HG03469 (cell line): Measurements from ENCODE around the gene AIPL1.

Experiments
- ATAC-seq: cut with Tn5 transposase; IDR thresholded peaks from one replicate; pipeline ENCODE4 v1.9.1; 2021; ENCODE audit warnings: mild to moderate bottlenecking, moderate library complexity, moderate number of reproducible peaks; ENCODE audit not compliant: unreplicated experiment

Gene AIPL1

GRCh38 chr17:6452471-6453266 is 17.7 kb upstream of the AIPL1 start:
- no peak for ATAC-seq

DNA sequence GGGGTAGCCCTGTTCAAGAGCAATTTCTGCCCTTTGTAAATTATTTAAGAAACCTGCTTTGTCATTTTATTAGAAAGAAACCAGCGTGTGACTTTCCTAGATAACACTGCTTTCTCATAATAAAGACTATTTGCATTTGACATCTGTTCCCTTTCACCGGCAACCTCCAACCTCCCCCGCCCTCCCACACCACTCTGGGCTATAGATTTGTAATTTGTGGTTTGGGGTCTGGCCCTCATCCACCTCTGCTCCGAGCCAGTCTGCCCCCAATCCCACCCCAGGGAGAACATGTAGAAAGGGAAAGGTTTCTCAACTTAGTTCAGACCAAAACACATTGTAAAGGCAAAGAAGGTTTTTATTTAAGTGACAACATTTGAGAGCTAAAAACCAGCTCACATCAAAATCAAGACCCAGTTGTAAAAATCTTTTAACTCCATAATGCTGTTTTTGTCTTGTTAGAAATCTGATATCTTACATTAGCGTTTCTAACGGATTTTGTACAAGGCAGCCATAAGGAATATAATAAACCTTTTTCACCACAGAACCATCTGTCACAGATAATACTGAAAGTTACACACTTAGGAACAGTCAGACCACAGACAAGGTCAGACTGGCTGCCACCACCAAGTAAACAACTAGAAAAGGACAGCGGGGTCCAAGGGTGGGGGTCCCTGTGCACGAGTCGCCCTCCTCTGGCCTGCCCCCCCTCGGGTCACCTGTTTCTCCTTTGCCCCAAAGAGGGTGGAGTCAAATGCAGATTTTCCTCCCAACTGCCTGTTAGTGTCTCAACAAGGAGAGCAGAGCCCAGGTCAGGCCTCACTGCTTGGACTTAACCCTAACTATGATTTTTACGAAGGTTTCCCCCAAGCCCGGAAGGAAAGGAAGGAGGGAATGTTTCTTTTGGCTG is 16.3 kb upstream of the AIPL1 start:
- ATAC-seq: no peak

DNA sequence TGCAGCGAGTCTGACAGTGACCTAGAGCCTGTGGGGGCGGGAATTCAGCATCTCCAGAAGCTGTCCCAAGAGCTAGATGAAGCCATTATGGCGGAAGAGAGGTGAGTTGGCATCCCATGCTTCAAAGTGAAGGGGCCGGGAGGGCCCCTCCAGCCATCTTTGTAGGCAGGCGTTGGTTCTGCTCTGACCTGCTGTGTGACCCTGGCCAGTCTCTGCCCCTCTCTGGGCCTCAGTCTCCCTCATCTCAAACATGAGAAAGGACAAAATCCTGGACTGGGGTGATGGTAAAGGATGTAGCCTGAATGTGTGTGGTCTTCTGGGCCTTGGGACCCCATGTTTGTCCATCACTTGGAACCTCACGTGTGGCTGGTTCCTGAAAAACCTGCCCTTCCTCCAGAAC is 14.4 kb upstream of the AIPL1 start:
- no peak for ATAC-seq

DNA sequence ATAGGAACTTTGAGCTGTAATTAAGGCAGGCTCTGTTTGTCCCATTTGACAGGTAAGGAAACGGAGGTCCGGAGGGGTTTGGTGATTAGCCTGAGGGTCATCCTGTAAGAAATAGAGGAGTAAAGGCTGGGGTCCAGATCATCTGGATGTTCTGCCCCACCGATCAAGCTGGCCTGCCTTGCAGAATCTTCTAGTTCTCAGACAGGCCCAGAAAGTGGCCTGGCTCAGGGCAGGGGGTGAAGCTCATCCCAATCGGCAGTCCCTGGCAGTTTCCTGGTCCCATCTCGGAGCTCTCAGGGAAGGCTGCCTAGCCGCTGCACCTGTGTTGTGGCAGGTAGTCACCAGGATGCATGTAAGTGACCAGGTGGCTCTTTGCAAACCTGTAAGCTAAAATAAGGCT is 13.6 kb upstream of the AIPL1 start:
- no peak for ATAC-seq

DNA sequence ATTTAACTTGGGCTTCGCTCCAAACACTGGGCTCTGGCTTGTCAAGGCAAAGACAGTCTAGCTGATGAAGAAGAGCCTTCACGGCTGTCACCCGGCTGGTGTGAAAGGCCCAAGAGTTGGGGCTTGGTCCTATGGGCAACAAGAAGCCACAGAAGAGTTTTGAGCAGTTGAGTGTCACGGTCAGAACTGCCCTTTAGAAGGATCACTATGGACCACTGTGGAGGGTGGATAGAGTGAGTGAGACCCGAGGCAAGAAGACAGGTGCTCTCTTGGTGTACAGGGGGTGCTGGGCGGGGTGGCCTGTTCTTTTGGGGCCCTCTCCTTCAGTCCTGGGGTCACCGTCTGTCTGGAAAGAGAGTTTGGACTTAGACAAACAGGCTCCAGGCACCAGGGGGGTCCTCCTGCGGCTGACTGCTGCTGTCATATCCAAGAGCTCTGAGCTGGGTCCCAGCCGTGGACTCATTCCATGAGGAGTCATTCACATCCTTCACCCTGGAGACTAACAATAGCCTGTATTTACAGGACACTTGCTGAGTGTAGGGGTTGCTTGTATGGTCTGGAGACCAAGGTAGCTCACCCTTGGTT is 11.7 kb upstream of the AIPL1 start:
- ATAC-seq: no peak

GRCh38 chr17:6444571-6445335 is 9.8 kb upstream of the AIPL1 start:
- ATAC-seq: no peak

- no peak for ATAC-seq
Measured at GRCh38 chr17:6443692-6444570, 9.0 kb upstream of the AIPL1 start, which contains the start of gene PIMREG. PIMREG (plus strand) TSS chr17:6444455; CDS start chr17:6445111, 656 bp downstream.

- no peak for ATAC-seq
Measured at GRCh38 chr17:6442775-6443174, 7.9 kb upstream of the AIPL1 start.

DNA sequence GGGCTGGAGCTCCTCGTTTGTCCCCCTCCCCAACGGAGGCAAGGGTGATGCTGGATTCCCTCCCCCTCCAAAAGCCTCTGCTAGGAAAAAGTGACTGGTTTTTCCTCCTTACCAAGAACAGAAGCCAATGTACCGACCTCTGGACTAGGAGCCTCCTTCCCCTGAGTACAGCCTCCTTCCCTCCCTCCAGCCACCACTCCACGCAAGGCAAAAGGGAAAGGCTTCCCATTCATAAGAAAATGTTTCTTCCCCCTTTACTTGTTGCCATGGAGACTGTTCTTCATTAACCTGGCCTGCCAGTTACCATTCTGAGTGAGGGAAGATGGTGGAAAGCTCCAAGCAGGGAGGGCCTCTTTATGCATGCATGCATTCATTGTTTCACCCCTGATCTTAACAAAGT is 5.0 kb upstream of the AIPL1 start:
- ATAC-seq: no peak

DNA sequence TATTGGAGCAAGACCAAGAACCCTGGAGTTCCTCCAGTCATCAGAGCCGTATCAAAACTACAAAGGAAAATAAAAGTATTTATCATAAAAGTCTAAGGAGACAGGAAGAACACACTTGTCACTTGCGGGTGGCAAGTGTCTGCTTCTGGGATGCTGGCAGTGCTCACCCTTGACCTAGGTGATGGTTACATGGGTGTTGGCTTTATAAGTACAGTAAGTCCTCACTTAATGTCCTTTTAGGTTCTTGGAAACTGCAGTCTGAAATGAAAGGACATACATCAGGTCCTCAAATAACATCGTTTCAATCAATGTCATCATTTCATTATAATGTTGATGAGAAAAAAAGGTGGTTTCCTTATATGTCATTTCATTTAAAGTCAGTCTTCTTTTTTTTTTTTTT is 3.0 kb upstream of the AIPL1 start:
- ATAC-seq: no peak

DNA sequence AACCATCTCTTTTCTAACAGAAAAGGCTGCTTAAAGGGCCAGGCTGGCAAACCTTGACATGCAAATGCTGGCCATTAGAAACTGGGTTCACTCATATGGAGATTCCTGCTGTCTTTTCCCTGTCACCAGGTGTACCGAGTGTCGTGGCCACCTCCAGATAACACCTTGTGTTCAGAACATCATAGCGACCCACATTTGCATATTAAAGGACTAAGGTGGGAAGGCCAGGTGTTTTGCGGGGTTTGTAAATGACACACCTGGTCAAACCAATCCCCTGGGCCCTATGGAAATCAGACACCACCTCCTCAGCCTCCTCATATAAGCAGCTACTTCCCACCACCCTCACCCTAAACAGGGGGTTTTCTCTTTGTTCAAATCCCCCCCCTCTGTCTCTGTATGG is 2.5 kb upstream of the AIPL1 start:
- ATAC-seq: no peak

DNA sequence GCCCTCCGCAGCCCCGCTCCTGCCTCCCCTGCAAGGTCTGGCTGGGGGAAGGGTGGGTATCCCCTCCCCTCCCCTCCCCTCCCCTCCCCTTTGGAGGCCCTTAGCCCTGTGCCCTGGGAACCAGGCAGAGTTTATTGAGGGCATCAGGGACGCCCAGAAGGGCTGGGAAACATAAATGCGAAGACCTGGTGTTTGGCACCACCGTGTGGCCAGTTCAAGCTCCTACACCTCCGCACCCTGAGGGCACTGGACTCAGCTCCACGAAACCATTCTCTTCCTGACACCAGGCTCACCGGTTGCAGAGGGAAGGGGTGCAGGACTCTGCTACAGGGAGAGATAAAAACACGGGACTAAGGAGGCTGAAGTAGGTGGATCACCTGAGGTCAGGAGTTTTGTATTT is 1.0 kb upstream of the AIPL1 start:
- no peak for ATAC-seq

- ATAC-seq: no peak
Measured at GRCh38 chr17:6430769-6431168, 4.2 kb downstream of the AIPL1 start.

GRCh38 chr17:6429266-6429665 is 5.7 kb downstream of the AIPL1 start:
- no peak for ATAC-seq

DNA sequence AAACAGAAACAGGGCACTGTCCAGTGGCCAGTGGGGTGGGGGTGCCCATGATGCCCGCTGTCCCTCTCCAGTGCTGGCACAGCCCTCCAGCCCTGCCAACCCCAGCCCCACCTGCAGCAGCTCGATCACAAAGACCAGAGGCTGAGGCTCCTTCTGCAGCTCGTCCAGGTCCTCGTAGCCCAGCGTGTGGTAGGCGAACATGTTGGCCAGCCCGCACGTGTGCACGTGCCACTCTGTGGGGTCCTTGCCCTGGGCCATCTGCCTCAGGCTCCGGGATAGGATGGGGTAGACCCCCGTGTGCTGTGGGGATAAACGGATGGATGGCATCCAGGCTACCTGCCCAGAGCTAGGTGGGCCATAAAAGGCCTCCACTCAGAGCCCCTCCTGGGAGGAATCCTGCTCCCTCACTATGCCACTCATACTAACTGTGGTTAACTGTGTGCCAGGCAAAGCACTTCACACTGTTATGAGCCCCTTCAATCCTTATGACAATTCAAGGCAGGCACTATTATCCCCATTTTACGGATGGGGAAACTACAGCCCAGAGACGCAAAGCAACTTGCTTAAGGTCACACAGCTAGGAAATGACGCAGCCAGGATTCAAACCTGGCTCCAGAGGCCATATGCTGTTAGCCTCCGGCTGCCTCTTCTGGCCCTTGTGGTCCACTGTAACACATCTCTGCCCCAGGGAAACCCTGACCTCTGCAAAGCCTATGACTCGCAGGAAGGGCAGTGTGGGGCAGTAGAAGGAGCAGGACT is 6.5 kb downstream of the AIPL1 start:
- ATAC-seq: no peak

DNA sequence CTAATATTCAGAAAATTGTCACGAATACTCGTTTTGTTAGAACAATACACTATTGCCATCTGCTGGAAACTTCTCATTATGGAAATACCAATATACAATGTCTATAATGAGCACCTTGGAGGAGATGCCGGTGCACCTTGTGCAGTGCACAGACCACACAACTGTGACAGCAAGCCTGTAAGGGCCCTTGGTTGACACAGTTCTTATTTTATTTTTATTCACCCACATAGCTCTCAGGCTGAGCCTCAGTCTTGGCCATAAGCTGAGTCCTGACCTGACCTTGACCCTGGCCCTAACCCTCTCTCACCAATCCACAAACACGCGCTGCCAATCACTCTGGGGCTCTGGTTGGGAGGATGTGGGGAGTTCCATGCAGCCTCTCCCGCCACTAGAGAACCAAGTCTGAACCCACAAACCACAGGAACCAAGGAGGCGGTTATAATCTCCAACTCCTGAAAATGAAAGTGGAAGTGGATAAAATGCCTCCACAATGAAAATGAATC is 7.6 kb downstream of the AIPL1 start:
- no peak for ATAC-seq

DNA sequence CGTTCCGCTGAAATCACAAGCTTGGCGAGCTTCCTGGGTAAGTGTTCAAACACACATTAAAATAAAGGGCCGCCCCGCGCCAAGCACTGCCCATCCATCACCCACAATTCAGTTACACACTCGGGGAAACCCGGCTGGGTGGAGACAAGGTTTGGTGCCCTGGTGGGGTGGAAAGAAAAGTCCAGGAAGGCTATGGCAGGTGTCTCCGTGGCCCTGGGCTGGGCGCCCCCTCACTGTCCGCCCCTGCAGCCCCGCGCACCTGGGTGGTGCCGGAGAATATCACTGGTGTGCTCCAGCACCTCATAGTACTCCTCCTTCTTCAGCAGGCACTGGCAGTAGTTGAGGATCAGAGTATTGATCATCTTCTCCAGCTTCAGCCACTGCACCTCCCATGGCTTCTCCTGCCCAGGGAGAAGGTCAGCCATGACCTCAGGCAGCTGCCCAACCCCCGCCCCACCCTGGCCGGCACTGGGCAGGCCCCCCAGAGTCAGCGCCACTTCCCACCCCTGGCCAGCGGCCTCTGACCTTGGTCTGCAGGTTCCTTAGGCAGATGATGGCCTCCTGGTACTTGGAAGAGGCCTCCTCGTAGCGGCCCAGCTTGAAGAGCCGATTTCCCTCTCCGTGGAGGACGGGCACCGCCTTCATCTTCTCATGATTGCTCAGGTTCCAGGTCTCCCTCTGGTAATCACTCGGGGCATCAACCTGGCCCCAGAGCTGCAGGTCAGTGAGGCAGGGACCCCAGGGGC is 8.4 kb downstream of the AIPL1 start:
- no peak for ATAC-seq

DNA sequence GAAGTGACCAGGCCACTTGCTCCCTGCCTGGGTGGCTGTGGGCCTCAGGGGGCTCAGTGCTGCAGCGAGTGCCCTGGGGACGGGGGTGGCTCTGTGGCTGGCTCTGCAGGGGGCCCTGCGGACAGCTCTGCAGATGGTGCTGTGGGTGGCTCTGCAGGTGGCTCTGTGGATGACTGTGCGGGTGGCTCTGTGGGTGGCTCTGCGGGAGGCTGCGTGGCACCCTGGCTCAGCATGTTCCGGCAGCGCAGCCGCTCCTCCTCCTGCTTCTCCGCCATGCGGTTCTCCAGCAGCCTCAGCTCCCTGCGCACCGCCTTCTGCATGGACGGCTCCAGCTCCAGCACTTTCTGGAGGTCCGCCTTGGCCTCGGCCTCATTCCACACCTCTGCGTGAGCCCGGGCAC is 9.5 kb downstream of the AIPL1 start:
- ATAC-seq: no peak
